Spleen (tissue), 7 donors: ENCODE data around the gene FBLL1.

Experiments used
- POLR2A ChIP-seq, 3 donors: fragments of 450-650 bp; IDR thresholded peaks; one replicate each; pipeline ENCODE4 v1.5.1; 2017; ENCODE audit warnings: antibody characterized with exemption in 3 of 3, mild to moderate bottlenecking in 1 of 3
- POLR2AphosphoS5 ChIP-seq, 3 donors: sonication (generic); formaldehyde crosslinking; IDR thresholded peaks; one replicate each; pipeline ENCODE4 v1.5.1; 2017; ENCODE audit warnings: antibody characterized with exemption in 3 of 3
- TF ChIP-seq, protein P1 (sequence below), 11 experiments: fragments of 200-600 bp in 7 of 11; fragments of 450-650 bp in 4 of 11; sonication (generic) in 4 of 11; IDR thresholded peaks in 8 of 11; conservative IDR thresholded peaks in 3 of 11; 1 replicate in 7 of 11; 2 replicates in 4 of 11; pipeline versions ENCODE4 v1.4.0 to v1.8.0; 2016 to 2021; ENCODE audit warnings: antibody characterized with exemption in 11 of 11, inconsistent platforms in 4 of 11, mild to moderate bottlenecking in 1 of 11
- donor health status: DM: no; HTN: no; CAD: no; lungs with moderate emphysema.
- donor health status: DM: no; HTN: no; CAD: no.
- donor health status: DM: no; HTN: no; CAD: no.

DNA sequence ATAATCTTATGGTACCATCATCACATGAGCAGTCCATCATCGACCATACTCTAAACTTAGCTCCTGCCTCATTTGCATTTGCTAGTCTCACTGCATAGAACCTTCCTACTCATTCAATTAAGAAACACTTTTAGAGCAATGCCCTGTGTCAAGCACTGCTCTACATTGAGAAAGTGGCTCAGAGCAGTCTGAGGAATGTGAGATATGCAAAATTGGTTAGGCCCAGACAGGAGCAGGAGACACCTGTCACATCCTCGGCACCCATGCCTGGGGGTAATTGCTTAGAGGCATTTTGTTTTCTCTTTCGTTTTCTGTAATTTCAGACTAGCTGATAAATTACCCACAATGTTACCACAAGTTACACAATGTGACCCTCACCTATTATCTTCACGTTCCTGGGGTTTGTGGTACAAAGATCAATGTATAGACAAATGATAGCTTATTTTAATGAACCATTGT lies 47.7 kb upstream of the FBLL1 start:
- TF ChIP-seq POLR2A (IDR thresholded peaks at IDR 0.05) = no peak
- TF ChIP-seq, protein P1, sequence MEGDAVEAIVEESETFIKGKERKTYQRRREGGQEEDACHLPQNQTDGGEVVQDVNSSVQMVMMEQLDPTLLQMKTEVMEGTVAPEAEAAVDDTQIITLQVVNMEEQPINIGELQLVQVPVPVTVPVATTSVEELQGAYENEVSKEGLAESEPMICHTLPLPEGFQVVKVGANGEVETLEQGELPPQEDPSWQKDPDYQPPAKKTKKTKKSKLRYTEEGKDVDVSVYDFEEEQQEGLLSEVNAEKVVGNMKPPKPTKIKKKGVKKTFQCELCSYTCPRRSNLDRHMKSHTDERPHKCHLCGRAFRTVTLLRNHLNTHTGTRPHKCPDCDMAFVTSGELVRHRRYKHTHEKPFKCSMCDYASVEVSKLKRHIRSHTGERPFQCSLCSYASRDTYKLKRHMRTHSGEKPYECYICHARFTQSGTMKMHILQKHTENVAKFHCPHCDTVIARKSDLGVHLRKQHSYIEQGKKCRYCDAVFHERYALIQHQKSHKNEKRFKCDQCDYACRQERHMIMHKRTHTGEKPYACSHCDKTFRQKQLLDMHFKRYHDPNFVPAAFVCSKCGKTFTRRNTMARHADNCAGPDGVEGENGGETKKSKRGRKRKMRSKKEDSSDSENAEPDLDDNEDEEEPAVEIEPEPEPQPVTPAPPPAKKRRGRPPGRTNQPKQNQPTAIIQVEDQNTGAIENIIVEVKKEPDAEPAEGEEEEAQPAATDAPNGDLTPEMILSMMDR (IDR thresholded peaks at IDR 0.05 in 8 of 11, conservative IDR thresholded peaks at IDR 0.05 in 3 of 11) = no peak
- TF ChIP-seq POLR2AphosphoS5 (IDR thresholded peaks at IDR 0.05) = no peak
